GM18907 (cell line): ENCODE data around the gene RASA3.

ENCODE experiments used
- ATAC-seq: cut with Tn5 transposase; IDR thresholded peaks from one replicate; pipeline ENCODE4 v1.9.1; 2021; ENCODE audit warnings: mild to moderate bottlenecking, moderate library complexity; ENCODE audit not compliant: unreplicated experiment

Gene RASA3

GRCh38 chr13:114013952-114014629 is 118.3 kb downstream of the RASA3 start:
- no peak for ATAC-seq

DNA sequence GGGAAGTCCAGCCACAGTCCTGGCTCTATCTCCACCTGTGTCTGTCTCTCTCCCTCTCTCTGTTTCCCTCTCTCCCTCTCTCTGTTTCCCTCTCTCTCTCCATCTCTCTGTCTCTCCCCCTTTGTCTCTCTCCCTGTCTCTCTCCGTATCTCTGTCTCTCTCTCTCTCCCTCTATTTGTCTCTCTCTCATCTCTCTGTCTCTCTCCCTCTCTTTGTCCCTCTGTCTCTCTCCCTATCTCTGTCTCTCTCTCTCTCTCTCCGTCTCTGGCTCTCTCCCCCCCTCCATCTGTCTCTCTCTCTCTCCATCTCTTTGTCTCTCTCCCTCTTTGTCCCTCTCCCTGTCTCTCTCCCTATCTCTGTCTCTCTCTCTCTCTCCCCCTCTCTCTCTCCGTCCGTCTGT is 119.1 kb downstream of the RASA3 start:
- no peak for ATAC-seq

- no peak for ATAC-seq
These were observed 119.5 kb downstream of the RASA3 start for GRCh38 chr13:114012921-114013320.

DNA sequence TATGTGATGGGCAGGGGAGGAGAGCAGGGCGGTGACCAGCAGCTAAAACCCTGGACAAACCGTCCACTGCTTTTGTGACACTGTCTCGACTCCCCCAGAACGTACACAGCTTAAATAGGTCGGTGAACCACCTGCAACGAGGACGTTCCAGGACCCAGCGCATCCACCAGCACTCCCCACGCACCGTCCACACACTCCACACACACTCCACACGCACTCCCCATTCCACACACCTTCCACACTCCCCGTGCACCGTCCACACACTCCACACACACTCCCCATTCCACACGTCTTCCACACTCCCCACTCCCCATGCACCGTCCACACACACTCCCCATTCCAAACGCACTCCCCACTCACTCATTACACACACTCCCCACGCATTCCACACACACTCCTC is 120.3 kb downstream of the RASA3 start:
- no peak for ATAC-seq

DNA sequence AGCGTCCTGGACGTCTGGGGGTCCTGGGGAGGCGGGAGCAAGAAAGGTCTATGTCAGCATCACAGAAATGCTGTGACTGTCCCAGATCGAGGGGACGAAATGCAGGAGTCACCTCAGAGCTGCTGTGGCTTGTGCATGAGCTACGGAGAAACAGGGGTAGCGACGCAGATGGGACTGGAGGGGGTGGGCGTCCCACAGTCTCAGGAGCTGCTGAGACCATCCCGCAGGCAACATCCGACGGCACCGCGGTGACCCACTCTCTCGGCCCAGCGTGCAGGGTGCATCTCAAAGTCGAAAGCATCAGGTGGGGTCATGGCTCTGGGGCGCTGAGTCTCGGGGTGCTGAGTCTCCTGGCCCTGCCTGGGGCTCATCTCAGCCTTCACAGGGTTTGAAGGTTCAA is 121.2 kb downstream of the RASA3 start:
- ATAC-seq = no peak

GRCh38 chr13:114010401-114011101 is 121.9 kb downstream of the RASA3 start:
- no peak for ATAC-seq

DNA sequence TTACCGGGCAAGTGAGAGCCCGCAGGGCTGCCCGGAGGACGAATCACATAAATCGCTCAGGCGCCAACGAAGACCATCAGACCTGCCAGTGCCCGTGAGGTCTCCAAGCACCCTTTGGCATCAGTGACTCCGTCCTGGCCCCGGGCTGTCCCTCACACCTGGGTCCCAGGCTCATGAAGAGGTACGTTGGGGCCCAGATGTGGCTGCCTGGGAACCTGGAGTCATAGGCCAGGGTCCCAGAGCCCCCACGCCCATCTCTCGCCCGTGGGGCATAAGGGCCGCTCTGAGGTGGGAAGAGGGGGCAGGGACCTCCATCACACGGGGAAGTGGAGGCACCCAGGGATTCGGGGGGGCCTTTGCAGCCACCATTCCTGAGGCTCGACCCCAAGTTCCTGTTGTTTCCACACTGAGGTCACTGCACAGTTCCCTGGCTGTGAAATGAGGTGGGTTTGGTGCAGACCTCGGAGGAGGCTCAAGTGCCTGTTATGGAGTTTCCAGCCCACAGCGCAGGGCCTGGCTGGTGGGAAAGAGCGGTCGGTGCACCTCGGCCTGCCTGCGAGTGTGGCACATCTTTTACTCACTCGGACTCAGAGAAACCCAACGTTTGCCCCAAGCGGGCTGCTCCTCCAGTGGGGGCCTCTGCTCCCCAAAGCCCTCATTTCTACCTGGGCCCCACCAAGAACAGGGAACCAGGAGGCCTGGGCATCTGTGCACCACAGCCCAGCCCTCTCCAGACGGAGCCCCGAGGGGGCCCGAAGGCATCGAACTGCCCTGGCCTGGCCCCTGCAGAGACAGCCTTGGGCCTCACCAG is 122.6 kb downstream of the RASA3 start:
- no peak for ATAC-seq

GRCh38 chr13:114008964-114009589 is 123.3 kb downstream of the RASA3 start:
- ATAC-seq = no peak

DNA sequence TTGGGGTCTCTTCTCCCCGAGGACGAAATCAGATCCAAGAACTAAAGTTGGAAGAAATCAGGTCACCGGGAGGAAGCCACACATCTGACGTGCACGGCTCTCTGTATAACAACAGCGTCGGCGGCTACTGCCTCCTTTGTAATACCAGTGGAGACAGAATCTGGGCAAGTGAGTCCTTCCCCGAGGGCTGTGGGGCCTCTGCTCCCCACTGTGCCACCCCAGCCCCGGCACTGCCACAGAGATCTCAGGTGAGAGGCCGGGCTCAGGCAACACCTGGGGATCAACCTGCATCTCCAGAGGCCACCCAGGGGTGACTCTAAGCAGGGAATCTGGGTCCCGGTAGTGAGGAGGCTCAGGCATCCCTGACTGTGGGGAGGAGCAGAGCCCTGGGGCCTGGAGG is 124.9 kb downstream of the RASA3 start:
- ATAC-seq = no peak

GRCh38 chr13:114005206-114005724 is 127.2 kb downstream of the RASA3 start:
- ATAC-seq = no peak

DNA sequence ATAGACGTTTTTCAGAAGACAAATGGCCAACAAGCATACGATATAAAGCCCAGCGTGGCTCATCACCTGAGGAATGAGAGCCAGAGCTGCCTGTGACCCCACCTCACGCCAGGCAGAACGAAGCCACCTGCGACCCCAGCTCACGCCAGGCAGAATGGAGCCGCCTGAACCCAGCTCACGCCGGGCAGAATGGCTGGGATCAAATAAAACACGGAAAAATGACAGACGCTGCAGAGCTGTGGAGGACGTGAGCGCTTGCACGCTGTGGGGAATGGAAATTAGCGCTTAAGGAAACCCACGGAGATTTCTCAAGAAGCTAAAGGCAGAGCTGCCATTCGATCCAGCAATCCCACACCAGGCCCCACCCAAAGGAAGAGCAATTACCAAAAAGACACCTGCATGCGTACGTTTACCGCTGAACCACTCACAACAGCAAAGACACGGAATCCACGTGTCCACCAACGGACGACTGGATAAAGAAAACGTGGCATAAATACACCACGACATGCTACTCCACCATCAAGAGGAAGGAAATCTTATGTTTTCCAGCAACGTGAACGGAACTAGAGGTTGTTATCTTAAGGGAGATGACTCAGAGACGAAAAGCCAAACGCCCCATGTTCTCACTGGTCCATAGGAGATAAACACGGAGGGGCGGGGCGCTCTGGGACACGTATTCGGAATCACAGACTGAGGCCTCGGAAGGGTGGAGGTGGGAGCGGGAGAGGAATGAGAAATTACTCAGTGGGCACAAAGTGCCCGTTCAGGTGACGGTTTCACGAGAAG is 127.8 kb downstream of the RASA3 start:
- no peak for ATAC-seq

DNA sequence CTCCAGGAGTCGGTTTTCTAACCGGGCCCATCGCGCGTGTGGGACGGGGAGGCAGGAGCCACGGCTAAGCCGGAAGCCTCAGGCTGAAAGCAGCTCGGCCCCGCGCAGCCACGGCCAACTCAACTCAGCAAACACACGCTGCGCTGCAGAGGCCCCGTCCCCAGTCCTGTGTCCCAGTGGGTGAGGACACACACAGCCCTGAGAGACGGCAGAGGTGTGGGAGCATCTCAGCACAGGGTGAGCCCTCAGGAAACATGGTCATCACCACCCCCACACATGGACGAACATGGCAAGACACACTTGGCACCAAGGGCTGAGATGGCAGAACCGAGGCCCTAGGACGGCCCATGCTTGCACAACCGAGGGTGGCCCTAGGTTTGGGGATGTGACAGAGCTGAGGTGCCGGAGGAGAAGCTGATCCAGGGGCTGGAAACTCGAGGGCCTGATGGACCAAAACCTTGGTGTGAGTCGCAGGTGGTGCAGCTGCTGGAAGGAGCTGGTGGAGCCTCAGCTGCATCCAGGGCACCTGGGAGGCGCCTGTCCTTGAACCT is 129.6 kb downstream of the RASA3 start:
- ATAC-seq = no peak

DNA sequence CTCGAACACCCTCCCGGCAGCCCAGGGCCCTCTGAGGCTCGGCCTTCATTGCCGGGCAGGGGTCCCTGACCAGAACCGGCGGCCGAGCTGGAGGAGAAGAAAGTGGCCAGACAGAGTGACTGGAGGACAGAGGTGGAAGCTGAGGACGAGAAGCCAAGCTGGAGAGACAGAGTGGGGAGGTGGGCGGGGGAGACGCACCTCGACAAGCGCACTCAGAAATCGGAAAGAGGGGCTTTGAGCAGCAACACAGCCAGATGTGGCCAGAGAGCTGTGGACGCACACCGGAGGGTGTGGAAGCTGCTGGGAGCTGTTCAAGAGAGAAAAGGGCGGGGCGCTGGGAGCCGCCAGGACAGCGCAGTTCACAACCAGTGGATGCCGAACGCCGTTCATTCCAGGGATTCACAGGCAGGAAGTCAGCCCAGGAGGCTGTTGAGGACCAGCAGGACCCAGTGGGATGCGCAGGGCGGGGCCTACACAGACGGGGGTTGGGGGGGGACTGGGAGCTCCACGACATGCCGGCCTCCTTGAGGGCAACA is 130.3 kb downstream of the RASA3 start:
- no peak for ATAC-seq

DNA sequence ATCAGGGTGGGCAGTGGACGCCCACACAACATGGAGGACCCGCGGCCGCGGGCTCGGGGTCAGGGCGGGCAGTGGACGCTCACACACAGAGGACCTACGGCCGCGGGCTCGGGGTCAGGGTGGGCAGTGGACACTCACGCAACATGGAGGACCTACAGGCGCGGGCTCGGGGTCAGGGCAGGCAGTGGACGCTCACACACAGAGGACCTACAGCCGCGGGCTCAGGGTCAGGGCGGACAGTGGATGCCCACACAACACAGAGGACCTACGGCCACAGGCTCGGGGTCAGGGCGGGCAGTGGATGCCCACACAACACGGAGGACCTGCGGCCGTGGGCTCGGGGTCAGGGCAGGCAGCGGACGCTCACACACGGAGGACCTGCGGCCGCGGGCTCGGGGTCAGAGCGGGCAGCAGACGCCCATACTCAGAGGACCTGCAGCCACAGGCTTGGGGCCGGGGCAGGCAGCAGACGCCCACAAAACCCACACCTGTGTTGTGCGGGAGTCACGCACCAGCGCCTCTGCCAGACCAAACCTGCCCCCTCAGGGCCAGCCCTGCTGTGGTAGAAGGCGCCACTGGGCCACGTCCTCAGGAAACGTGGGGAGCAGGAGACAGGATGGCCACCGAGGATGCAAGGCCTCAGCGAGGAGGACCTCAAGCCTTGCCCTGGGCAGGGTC is 131.0 kb downstream of the RASA3 start:
- ATAC-seq = no peak

DNA sequence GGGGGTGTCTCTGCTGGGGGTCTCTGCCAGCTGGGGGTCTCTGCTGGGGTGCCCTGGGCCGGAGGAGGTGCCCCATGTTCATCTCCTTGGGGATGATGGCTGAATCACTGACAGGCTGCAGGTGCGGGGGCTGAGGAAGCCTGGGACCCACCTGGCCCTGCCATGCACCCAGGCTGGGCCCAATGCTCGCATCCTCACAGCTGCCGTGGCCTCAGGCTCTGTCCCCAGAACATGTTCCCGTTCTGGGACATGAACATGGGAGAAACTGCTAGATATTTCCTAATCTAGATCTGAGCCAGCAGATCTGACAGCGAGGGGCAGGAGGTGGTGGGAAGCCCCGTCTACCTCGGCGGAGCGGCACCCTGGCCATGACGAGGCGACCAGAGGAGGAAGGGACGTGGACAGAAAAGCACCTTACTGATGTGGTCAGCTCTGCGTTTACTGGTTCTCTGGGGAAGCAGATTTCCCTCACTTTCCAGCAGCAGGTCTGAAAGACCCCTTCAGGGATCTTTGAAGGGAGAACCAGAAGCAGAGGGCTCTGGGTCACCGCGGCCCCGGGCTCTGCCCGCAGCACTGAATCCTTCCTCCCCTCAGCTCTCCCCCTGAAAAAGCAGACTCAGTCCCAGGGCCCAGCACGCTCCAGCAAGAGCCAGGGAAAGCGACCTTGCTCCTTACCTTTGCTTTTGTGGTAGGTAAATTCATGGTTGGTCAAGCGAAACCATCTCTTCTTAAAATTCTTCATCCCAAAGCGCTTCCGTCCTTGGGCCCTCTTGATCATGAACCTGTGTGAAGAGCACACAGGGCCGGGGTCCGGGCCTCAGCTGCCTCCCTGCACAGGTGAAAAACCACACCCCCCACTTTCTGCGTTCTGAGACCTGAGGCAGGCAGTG is 132.0 kb downstream of the RASA3 start:
- no peak for ATAC-seq

- ATAC-seq = no peak
These were observed 132.9 kb downstream of the RASA3 start for GRCh38 chr13:113999618-113999910.

DNA sequence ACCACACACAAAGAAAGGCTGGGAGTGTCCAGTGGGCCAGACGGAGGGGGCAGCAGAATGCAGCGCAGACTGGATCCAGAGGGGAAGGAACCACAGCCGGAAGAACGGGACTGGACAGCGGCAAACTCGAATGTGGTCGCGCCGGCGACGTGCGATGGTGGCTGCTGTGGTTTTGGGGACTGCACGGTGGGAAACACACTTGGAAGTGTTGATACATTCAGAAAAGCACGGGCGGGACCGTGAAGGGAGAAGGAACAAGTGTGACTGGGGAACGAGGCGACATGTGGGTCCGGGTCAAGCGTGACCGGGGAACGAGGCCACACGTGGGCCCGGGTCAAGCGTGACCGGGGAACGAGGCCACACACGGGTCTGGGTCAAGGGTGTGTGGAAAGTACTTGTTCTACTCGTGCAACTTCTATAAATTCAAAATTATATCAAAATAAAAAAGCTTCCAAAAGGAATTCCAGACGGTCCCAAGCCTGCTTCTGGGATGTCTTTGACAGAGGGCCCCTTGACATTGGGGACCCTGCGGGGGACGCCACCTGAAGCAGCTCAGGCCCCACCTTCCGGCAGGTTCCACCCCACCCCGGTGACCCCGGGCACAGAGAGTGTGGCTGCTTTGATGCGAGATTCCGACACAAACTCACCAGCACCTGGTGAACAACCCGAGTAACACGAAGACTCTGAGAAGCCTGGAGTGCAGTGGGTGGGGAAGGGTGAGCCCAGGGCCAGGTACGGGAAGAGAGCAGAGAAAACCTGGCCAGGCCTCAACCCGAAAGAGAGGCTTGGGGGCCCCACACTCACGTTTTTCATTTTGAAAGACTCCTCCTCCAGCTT is 133.4 kb downstream of the RASA3 start:
- ATAC-seq = no peak
